HL-60/S4 treated with retinoic acid at 250 ng/mL for 4 days and 3 days (cell line): ENCODE measurements around the gene TULP4.

Experiments used
- in situ Hi-C: fragments of 300-500 bp; cut with MboI; formaldehyde crosslinking; loops from 2 replicates; pipeline ENCODE4 v1.7.0; 2022; ENCODE audit warnings: low sequenced_read_pairs

The TULP4 gene

GRCh38 chr6:158414851-158415262 lies 102.6 kb downstream of the TULP4 start:
- in situ Hi-C loops, result no loop called here

- in situ Hi-C loops, result no loop called here
Measured at GRCh38 chr6:158415666-158416065, 103.4 kb downstream of the TULP4 start.

GRCh38 chr6:158416883-158417759 lies 104.9 kb downstream of the TULP4 start:
- in situ Hi-C loops, result no loop called here

GRCh38 chr6:158417760-158418098 lies 105.5 kb downstream of the TULP4 start:
- in situ Hi-C loops, result no loop called here

- in situ Hi-C loops, result no loop called here
Measured at GRCh38 chr6:158418501-158418900, 106.2 kb downstream of the TULP4 start.

GRCh38 chr6:158419339-158419909 lies 107.2 kb downstream of the TULP4 start:
- in situ Hi-C loops, result no loop called here

GRCh38 chr6:158421381-158421780 lies 109.1 kb downstream of the TULP4 start:
- in situ Hi-C loops, result no loop called here

GRCh38 chr6:158422629-158423238 lies 110.5 kb downstream of the TULP4 start:
- in situ Hi-C loops, result no loop called here

- in situ Hi-C loops, result no loop called here
Measured at GRCh38 chr6:158431036-158431435, 118.8 kb downstream of the TULP4 start.

- in situ Hi-C loops, result no loop called here
Measured at GRCh38 chr6:158431560-158431959, 119.3 kb downstream of the TULP4 start.

- in situ Hi-C loops, result no loop called here
Measured at GRCh38 chr6:158437571-158437970, 125.3 kb downstream of the TULP4 start.

- in situ Hi-C loops, result no loop called here
Measured at GRCh38 chr6:158438226-158438625, 126.0 kb downstream of the TULP4 start.

GRCh38 chr6:158439255-158439654 lies 127.0 kb downstream of the TULP4 start:
- in situ Hi-C loops, result no loop called here

- in situ Hi-C loops, result no loop called here
Measured at GRCh38 chr6:158441716-158442215, 129.5 kb downstream of the TULP4 start.

GRCh38 chr6:158442306-158442705 lies 130.0 kb downstream of the TULP4 start:
- in situ Hi-C loops, result no loop called here

GRCh38 chr6:158445426-158446085 lies 133.3 kb downstream of the TULP4 start:
- in situ Hi-C loops, result no loop called here

GRCh38 chr6:158448856-158449255 lies 136.6 kb downstream of the TULP4 start:
- in situ Hi-C loops, result no loop called here

GRCh38 chr6:158452191-158452590 lies 139.9 kb downstream of the TULP4 start:
- in situ Hi-C loops, result no loop called here

GRCh38 chr6:158457131-158457530 lies 144.9 kb downstream of the TULP4 start:
- in situ Hi-C loops, result no loop called here

- in situ Hi-C loops, result no loop called here
Measured at GRCh38 chr6:158457616-158458278, 145.5 kb downstream of the TULP4 start.

- in situ Hi-C loops, result no loop called here
Measured at GRCh38 chr6:158459726-158460125, 147.5 kb downstream of the TULP4 start.
